Activated T-cell treated with anti-CD3 and anti-CD28 coated beads, Interleukin-2, amount 50 U/mL, for 72 hours (primary cell): ENCODE data around the gene UPP1. TPM values are rescaled to one million over a fixed set of nuclear protein-coding genes. Genes with fewer than 3 reads are reported as not detected.
"Not testable (repeated sequence)": the region's sequence is repeated elsewhere in the genome, so short reads cannot be mapped to it uniquely, and the experiment has no call there.

Experiments
- ATAC-seq, 2 donors: fragments of 150-1000 bp; cut with Tn5 transposase; replicated peaks in 1 of 2; 2 replicates each; pipeline ENCODE4 v1.10.0; 2021; ENCODE audit warnings: moderate library complexity in 2 of 2, mild to moderate bottlenecking in 1 of 2
- DNase-seq, 2 donors: peaks; one replicate each; pipeline ENCODE4 v3.0.0; 2021 to 2022; ENCODE audit warnings: mixed read lengths in 1 of 2
- H3K27ac Mint-ChIP-seq: one replicate; pipeline ENCODE4 v1.8.0; 2022; ENCODE audit warnings: mild to moderate bottlenecking, moderate library complexity, mixed read lengths
- H3K27me3 Mint-ChIP-seq: one replicate; pipeline ENCODE4 v1.8.0; 2022; ENCODE audit warnings: low read depth, mixed read lengths
- H3K36me3 Mint-ChIP-seq, 2 donors: one replicate each; pipeline ENCODE4 v1.8.0; 2022; ENCODE audit warnings: mixed read lengths in 2 of 2, mild to moderate bottlenecking in 1 of 2; ENCODE audit not compliant: insufficient read depth in 2 of 2
- H3K4me1 Mint-ChIP-seq: one replicate; pipeline ENCODE4 v1.8.0; 2022; ENCODE audit warnings: low read depth, mixed read lengths
- H3K4me3 Mint-ChIP-seq, 2 donors: one replicate each; pipeline ENCODE4 v1.8.0; 2022; ENCODE audit warnings: mild to moderate bottlenecking in 2 of 2, mixed read lengths in 2 of 2, moderate library complexity in 2 of 2
- H3K9me3 Mint-ChIP-seq, 2 donors: one replicate each; pipeline ENCODE4 v1.8.0; 2022; ENCODE audit warnings: mixed read lengths in 2 of 2
- total RNA-seq, 2 donors: library from RNA; stranded (reverse); gene quantifications; one replicate each; pipeline ENCODE4 v1.2.3, GENCODE V29; 2022

UPP1 gene
- total RNA-seq, 2 donors from 2014 or later, result 92.2 to 122 TPM

GRCh38 chr7:48130658-48131108 lies 41.6 kb downstream of the UPP1 start:
- peaks cover 10% of the 10 kb centered on the region for H3K4me1 Mint-ChIP-seq
- H3K36me3 Mint-ChIP-seq, result peaks cover 6% of the 10 kb centered on the region in 2 donors
- H3K27me3 Mint-ChIP-seq, result peaks cover 21% of the 10 kb centered on the region
- H3K4me3 Mint-ChIP-seq, result peak overlapping the region in 1 of 2 donors; percentile 45
- DNase-seq (peak; percentile 10 to 23), ATAC-seq (peak; percentile 95 to 96)
- H3K9me3 Mint-ChIP-seq, result peaks cover 0 to 8% of the 10 kb centered on the region in 2 donors
- no peak overlapping the region for H3K27ac Mint-ChIP-seq

GRCh38 chr7:48132792-48133191 lies 43.7 kb downstream of the UPP1 start:
- DNase-seq (no peak), ATAC-seq (no peak)
- Mint-ChIP-seq H3K36me3 (peaks cover 0 to 1% of the 10 kb centered on the region in 2 donors), H3K4me3 (no peak overlapping the region), H3K9me3 (no peaks in the 10 kb centered on the region), H3K27ac (no peak overlapping the region), H3K4me1 (peaks cover 10% of the 10 kb centered on the region), H3K27me3 (peaks cover 21% of the 10 kb centered on the region)

GRCh38 chr7:48139459-48139858 lies 50.4 kb downstream of the UPP1 start:
- H3K27ac Mint-ChIP-seq, result no peak overlapping the region
- H3K4me1 Mint-ChIP-seq, result peaks cover 8% of the 10 kb centered on the region
- H3K4me3 Mint-ChIP-seq, result no peak overlapping the region
- ATAC-seq, result no peak
- H3K27me3 Mint-ChIP-seq, result peaks cover 8% of the 10 kb centered on the region
- no peak for DNase-seq
- peaks cover 0 to 1% of the 10 kb centered on the region in 2 donors for H3K36me3 Mint-ChIP-seq
- H3K9me3 Mint-ChIP-seq, result no peaks in the 10 kb centered on the region

GRCh38 chr7:48140001-48140681 lies 51.1 kb downstream of the UPP1 start:
- no peak for ATAC-seq
- Mint-ChIP-seq H3K27me3 (peaks cover 9% of the 10 kb centered on the region), H3K4me1 (peaks cover 8% of the 10 kb centered on the region), H3K27ac (no peak overlapping the region), H3K9me3 (no peaks in the 10 kb centered on the region), H3K4me3 (no peak overlapping the region), H3K36me3 (peaks cover 0 to 1% of the 10 kb centered on the region in 2 donors)
- no peak for DNase-seq

GRCh38 chr7:48141521-48141920 lies 52.5 kb downstream of the UPP1 start:
- peaks cover 8% of the 10 kb centered on the region for H3K4me1 Mint-ChIP-seq
- H3K27me3 Mint-ChIP-seq, result peaks cover 15% of the 10 kb centered on the region
- peaks cover 0 to under 1% of the 10 kb centered on the region in 2 donors for H3K36me3 Mint-ChIP-seq

GRCh38 chr7:48144291-48144768 lies 55.3 kb downstream of the UPP1 start:
- Mint-ChIP-seq H3K4me1 (peaks cover 8% of the 10 kb centered on the region), H3K27me3 (peaks cover 36% of the 10 kb centered on the region), H3K9me3 (no peaks in the 10 kb centered on the region), H3K27ac (no peak overlapping the region), H3K36me3 (no peaks in the 10 kb centered on the region), H3K4me3 (no peak overlapping the region)
- no peak for DNase-seq
- ATAC-seq, result no peak

More at GRCh38 chr7:48141521-48141920, 52.5 kb downstream of the UPP1 start:
- H3K4me3 Mint-ChIP-seq, result no peak overlapping the region
- no peaks in the 10 kb centered on the region for H3K9me3 Mint-ChIP-seq
- no peak overlapping the region for H3K27ac Mint-ChIP-seq
- ATAC-seq, result no peak
- DNase-seq, result no peak

- Mint-ChIP-seq H3K27me3 (peaks cover 40% of the 10 kb centered on the region), H3K9me3 (no peaks in the 10 kb centered on the region), H3K4me3 (no peak overlapping the region), H3K27ac (no peak overlapping the region), H3K36me3 (no peaks in the 10 kb centered on the region), H3K4me1 (no peaks in the 10 kb centered on the region)
- ATAC-seq (no peak), DNase-seq (no peak)
Observed at GRCh38 chr7:48147078-48147591, 58.1 kb downstream of the UPP1 start.

- not testable (repeated sequence) for H3K4me1 Mint-ChIP-seq, H3K36me3 Mint-ChIP-seq, H3K27ac Mint-ChIP-seq, DNase-seq, H3K4me3 Mint-ChIP-seq, H3K9me3 Mint-ChIP-seq, ATAC-seq
- peaks cover 40% of the 10 kb centered on the region for H3K27me3 Mint-ChIP-seq
Observed at GRCh38 chr7:48147690-48148089, 58.6 kb downstream of the UPP1 start.

GRCh38 chr7:48148311-48148710 lies 59.2 kb downstream of the UPP1 start:
- Mint-ChIP-seq H3K27ac (no peak overlapping the region), H3K9me3 (no peaks in the 10 kb centered on the region), H3K4me3 (no peak overlapping the region), H3K4me1 (no peaks in the 10 kb centered on the region), H3K27me3 (peaks cover 40% of the 10 kb centered on the region), H3K36me3 (no peaks in the 10 kb centered on the region)
- no peak for ATAC-seq
- no peak for DNase-seq

GRCh38 chr7:48149058-48149457 lies 60.0 kb downstream of the UPP1 start:
- Mint-ChIP-seq H3K9me3 (no peaks in the 10 kb centered on the region), H3K27ac (no peak overlapping the region), H3K4me3 (no peak overlapping the region), H3K36me3 (no peaks in the 10 kb centered on the region), H3K27me3 (peaks cover 40% of the 10 kb centered on the region), H3K4me1 (no peaks in the 10 kb centered on the region)
- ATAC-seq (no peak), DNase-seq (no peak)

GRCh38 chr7:48150086-48150485 lies 61.0 kb downstream of the UPP1 start:
- H3K4me1 Mint-ChIP-seq, result no peaks in the 10 kb centered on the region

GRCh38 chr7:48154792-48155413 lies 65.8 kb downstream of the UPP1 start:
- H3K27me3 Mint-ChIP-seq, result peaks cover 44% of the 10 kb centered on the region
- no peaks in the 10 kb centered on the region for H3K9me3 Mint-ChIP-seq
- no peak overlapping the region for H3K27ac Mint-ChIP-seq
- H3K36me3 Mint-ChIP-seq, result no peaks in the 10 kb centered on the region
- ATAC-seq, result peak; percentile 62 to 67
- no peak overlapping the region for H3K4me3 Mint-ChIP-seq
- peak; percentile 32 to 35 for DNase-seq
- no peaks in the 10 kb centered on the region for H3K4me1 Mint-ChIP-seq

More at GRCh38 chr7:48150086-48150485, 61.0 kb downstream of the UPP1 start:
- Mint-ChIP-seq H3K27me3 (peaks cover 43% of the 10 kb centered on the region), H3K4me3 (no peak overlapping the region), H3K27ac (no peak overlapping the region), H3K36me3 (no peaks in the 10 kb centered on the region), H3K9me3 (no peaks in the 10 kb centered on the region)
- no peak for ATAC-seq
- DNase-seq, result no peak
